ENCODE results near the gene POC1B. TPM values are rescaled to one million over a fixed set of nuclear protein-coding genes. Genes with fewer than 3 reads are reported as not detected.

Gene POC1B
- total and polyA plus RNA-seq, 2 donors (not counting 3 experiments of a cell fraction or from before 2014, with no cell fraction given): 7.1 to 18.2 TPM

GRCh38 chr12:89411846-89412245 is 114.0 kb downstream of the POC1B start:
- TF ChIP-seq POLR2AphosphoS5 (IDR thresholded peaks at IDR 0.05; ENCODE audit: insufficient read depth, low read depth, low read length) (no peak), GATA2 (IDR thresholded peaks at IDR 0.05; ENCODE audit: insufficient read depth, insufficient read length, low read depth, low read length) (no peak), POLR2A (IDR thresholded peaks at IDR 0.05; ENCODE audit: low read depth, low read length) (no peak), EZH2 (IDR thresholded peaks at IDR 0.05; ENCODE audit: borderline replicate concordance, low read depth, low read length, severe bottlenecking) (no peak), FOS (IDR thresholded peaks at IDR 0.05; ENCODE audit: borderline replicate concordance, insufficient read depth, low read length) (no peak), MAX (IDR thresholded peaks at IDR 0.05; ENCODE audit: insufficient read depth, insufficient read length) (no peak), JUN (IDR thresholded peaks at IDR 0.05; ENCODE audit: borderline replicate concordance, insufficient read depth, insufficient read length, low read depth) (no peak), MYC (IDR thresholded peaks at IDR 0.05; ENCODE audit: low read depth, low read length) (no peak)
- TF ChIP-seq, protein P1, sequence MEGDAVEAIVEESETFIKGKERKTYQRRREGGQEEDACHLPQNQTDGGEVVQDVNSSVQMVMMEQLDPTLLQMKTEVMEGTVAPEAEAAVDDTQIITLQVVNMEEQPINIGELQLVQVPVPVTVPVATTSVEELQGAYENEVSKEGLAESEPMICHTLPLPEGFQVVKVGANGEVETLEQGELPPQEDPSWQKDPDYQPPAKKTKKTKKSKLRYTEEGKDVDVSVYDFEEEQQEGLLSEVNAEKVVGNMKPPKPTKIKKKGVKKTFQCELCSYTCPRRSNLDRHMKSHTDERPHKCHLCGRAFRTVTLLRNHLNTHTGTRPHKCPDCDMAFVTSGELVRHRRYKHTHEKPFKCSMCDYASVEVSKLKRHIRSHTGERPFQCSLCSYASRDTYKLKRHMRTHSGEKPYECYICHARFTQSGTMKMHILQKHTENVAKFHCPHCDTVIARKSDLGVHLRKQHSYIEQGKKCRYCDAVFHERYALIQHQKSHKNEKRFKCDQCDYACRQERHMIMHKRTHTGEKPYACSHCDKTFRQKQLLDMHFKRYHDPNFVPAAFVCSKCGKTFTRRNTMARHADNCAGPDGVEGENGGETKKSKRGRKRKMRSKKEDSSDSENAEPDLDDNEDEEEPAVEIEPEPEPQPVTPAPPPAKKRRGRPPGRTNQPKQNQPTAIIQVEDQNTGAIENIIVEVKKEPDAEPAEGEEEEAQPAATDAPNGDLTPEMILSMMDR (IDR thresholded peaks at IDR 0.05; ENCODE audit: extremely low read depth in 1 of 2, insufficient read depth in 1 of 2, low read depth in 1 of 2, low read length in 2 of 2): no peak
- no peaks in the 10 kb centered on the region for H3K9me1 ChIP-seq (replicated peaks; ENCODE audit: control insufficient read depth, extremely low read depth, insufficient read depth, low read length)
- no peak overlapping the region for H3K27ac ChIP-seq (ENCODE audit: insufficient read depth, low read depth, low read length)
- ChIA-PET POLR2A (interaction anchor here (0.7 kb wide), 1 partner anchor 11 kb away, joined by 3 read pairs; no protein-coding TSS in a partner anchor), CTCF (interaction anchor here (1.2 kb wide), 1 partner anchor 12 kb away, joined by 3 read pairs; no protein-coding TSS in a partner anchor)
- H3K9ac ChIP-seq (replicated peaks; ENCODE audit: extremely low read depth, insufficient read depth, low read length): no peak overlapping the region
- no peak overlapping the region for H3K4me2 ChIP-seq (ENCODE audit: insufficient read depth, low read length)
- no peaks in the 10 kb centered on the region for H3K9me3 ChIP-seq (replicated peaks; ENCODE audit: control insufficient read depth, insufficient read depth, low read length)
- FAIRE-seq: no peak
- no peaks in the 10 kb centered on the region for H3K27me3 ChIP-seq (ENCODE audit: control insufficient read depth in 2 of 2, insufficient read depth in 2 of 2, low read length in 2 of 2)
- H3K4me1 ChIP-seq (ENCODE audit: control insufficient read depth, extremely low read depth, insufficient read depth, low read length): no peaks in the 10 kb centered on the region
- no peak overlapping the region for H2AFZ ChIP-seq (ENCODE audit: low read depth, low read length)
- no peaks in the 10 kb centered on the region for H4K20me1 ChIP-seq (replicated peaks; ENCODE audit: control insufficient read depth, extremely low read depth, insufficient read depth, low read length)
- no peaks in the 10 kb centered on the region for H3K36me3 ChIP-seq (ENCODE audit: control insufficient read depth in 2 of 2, extremely low read depth in 1 of 2, insufficient read depth in 2 of 2, low read length in 2 of 2)
- intact Hi-C loops (cut with micrococcal nuclease) (no loop called here), dilution Hi-C loops (cut with MboI; ENCODE audit: extremely low pct_ligation_motif_present, low sequenced_read_pairs) (no loop called here)
- H3K4me3 ChIP-seq (replicated peaks in 1 of 3; ENCODE audit: insufficient read depth in 1 of 3, low read depth in 1 of 3, low read length in 3 of 3): no peak overlapping the region
- no peaks in the 10 kb centered on the region for H3K79me2 ChIP-seq (ENCODE audit: control insufficient read depth, insufficient read depth, low read length)
- no TSS peak for BruUV-seq (replicated peaks)
- DNase-seq (ENCODE audit: low read depth, low spot score): no peak

All from endothelial cell of umbilical vein (primary cell).